ENCODE data around the gene PHRF1.

Gene PHRF1, protein sequence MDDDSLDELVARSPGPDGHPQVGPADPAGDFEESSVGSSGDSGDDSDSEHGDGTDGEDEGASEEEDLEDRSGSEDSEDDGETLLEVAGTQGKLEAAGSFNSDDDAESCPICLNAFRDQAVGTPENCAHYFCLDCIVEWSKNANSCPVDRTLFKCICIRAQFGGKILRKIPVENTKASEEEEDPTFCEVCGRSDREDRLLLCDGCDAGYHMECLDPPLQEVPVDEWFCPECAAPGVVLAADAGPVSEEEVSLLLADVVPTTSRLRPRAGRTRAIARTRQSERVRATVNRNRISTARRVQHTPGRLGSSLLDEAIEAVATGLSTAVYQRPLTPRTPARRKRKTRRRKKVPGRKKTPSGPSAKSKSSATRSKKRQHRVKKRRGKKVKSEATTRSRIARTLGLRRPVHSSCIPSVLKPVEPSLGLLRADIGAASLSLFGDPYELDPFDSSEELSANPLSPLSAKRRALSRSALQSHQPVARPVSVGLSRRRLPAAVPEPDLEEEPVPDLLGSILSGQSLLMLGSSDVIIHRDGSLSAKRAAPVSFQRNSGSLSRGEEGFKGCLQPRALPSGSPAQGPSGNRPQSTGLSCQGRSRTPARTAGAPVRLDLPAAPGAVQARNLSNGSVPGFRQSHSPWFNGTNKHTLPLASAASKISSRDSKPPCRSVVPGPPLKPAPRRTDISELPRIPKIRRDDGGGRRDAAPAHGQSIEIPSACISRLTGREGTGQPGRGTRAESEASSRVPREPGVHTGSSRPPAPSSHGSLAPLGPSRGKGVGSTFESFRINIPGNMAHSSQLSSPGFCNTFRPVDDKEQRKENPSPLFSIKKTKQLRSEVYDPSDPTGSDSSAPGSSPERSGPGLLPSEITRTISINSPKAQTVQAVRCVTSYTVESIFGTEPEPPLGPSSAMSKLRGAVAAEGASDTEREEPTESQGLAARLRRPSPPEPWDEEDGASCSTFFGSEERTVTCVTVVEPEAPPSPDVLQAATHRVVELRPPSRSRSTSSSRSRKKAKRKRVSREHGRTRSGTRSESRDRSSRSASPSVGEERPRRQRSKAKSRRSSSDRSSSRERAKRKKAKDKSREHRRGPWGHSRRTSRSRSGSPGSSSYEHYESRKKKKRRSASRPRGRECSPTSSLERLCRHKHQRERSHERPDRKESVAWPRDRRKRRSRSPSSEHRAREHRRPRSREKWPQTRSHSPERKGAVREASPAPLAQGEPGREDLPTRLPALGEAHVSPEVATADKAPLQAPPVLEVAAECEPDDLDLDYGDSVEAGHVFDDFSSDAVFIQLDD (N-terminal part only)

DNA sequence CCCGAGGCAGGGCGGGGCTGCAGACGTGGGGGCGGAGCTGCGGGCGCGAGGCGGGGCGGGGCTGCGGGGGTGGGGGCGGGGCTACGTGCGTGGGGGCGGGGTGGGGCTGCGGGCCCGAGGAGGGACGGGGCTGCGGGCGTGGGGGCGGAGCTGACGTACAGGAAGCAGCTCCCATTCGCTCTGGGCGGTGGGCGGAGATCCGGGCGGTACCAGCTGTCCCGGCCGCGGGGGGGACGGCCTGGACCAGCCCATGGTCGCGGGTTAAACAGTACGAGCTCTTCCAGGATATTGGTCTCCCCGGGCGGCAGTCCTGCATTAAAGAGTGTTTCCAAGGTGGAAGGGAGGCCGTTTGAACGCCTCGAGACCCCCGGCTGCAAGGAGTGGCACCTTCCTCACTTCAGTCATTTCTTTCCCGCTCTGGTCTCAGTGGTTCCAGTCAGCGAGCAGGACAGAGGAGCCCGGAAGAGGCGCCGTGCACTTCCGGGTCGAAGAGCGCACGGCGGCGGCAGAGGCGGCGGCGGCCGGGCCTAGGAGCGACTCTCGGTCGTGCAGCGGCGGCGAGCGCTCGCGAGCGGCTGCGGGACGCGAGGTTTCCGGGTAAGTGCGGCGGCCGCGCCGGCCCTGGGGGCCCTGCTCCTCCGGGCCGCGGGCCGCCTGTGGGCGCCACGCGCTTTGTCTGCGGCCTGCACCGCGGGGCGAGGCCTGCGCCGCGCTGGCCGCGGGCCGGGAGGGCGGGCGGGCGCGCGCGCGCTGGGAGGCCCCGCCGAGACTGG is at the start of gene PHRF1:
PHRF1 (plus strand) TSS at position 475 of the 773 bp plus-strand sequence. CDS start 5,043 bp downstream, outside the sequence.
- peak; percentile 94 for DNase-seq

DNA sequence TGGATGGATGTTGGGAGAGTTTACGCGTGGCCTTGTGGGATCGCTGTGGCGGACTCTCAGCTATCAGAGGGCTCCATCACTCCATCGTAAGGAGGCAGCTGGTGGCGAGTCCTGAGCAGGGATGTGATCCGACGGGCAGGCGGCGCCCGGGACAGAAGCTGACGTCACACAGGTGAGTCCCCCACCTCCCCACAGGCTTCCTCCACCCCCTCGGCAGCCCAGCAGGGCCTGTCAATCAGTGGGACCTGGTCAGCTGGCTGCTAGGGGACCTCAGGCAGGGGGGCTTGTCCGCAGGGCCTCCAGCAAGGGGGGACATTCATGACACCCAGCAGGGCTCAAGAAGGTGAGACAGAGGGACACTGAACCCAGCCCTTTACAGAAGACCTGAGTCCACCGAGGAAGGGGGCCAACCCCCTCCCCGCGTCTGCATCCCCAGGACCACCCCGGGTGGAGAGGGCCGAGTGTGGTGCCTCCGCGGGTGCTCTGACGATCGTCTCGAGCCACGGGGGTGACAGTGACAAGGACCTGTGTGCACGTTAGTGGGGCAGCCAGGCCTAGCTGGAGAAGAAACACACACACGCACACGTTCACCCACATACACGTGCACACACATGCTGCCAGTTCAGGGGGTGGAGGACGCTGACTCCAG is 48.0 kb upstream of the PHRF1 start:
- DNase-seq, result no peak

DNA sequence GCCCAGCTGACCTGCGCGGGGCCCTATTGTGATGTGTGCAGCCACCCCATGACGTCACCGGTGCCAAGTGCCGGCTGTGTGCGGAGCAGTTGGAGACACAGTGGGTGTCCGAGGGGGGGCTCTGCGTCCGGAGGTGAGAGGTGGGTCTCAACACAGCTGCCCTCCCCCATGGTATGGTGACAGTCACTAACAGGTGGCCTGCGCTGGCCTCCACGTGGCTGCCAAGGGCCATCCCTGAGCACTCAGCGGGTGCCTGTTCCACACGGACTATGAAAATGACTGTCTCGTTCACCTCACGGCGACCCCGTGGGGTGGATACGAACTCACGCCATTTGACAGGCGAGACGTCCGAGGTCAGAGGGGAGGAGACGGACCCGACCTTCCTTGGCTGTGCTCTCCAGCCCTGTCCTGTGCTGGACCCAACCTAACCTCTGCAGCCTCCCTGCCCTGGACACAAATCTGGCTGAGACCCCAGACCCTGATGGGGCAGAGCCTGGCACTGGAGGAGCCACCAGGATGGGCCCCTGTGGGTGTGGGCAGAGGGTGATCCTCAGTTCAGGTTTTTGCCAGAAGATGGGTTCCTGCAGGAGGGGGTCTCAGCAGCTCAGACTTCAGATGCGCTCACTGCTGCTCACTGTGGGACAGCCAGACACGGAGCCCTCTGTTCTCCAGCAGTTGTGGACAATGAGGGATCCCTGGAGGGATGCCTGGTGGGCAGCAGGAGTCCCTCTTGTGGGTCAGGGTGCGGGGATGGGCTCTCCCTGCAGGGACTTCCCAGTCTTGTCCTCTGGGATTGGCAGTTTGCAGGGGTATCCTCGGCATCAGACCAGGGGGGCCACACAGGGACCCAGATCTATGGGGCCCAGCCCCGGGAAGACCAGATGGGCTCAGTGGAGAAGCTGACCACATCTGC is 47.2 kb upstream of the PHRF1 start:
- DNase-seq, result no peak

DNA sequence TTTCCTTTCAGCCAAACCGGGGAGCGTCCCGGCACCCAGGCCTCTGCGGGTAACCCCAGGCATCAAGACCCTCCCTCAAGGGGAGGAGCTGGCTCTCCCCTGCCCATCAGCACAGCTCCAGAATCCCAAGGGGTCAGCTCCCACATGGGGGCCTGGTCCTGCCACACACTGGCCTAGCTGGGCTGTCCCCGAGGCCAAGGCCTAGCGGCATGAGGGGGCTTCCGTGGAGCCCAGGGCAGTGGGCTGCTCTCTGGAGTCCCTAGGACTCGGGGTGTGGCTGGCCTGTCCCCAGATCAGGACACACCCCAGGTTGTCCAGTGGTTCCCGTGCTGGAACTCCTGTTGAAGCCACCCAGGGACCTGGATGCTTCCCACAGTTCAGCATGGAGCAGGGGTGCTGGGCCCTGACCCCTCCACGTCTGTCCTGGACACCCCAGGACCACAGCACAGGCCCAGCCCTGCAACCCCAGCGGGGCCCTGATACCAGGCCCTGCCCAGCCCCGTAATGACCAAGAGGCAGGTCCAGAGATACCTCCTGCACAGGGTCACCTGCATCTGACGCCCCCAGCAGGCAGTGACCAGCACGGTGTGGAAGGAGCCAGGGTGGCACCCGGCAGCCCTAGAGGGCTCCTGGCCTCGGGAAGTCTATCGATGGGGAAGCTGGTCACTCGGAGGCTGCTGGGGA is 46.4 kb upstream of the PHRF1 start:
- no peak for DNase-seq

DNA sequence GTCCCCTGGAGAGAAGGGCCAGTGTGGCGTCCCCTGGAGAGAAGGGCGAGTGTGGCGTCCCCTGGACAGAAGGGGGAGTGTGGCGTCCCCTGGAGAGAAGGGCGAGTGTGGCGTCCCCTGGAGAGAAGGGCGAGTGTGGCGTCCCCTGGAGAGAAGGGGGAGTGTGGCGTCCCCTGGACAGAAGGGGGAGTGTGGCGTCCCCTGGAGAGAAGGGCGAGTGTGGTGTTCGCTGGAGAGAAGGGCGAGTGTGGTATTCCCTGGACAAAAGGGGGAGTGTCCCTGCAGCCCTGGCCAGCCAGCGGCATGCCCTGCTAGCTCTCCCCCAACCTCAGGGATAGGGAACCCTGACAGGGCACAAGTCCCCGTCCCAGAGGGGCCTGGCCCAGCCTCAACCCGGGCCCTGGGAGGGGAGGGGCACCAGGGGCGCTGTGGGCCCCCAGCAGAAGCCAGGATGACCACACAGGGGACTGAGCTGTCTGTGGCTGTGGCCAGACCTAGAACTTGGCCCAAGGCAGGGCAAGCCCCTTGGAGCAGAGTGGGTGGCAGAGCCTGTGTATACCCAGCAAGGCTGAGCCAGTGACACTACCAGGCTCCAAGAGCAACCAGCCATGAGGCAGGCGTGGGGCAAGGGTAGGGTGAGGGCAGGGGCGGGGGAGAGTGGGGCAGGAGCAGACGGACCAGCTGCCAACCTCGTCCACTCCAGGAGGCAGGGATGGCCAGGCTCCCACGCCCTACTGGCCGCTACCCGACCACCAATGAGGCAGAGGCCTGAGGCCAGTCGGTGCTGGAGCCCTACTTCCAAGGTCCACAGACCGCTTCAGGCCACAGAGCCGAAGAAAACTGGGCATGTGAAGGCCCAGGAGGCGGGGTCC is 45.1 kb upstream of the PHRF1 start:
- no peak for DNase-seq

DNA sequence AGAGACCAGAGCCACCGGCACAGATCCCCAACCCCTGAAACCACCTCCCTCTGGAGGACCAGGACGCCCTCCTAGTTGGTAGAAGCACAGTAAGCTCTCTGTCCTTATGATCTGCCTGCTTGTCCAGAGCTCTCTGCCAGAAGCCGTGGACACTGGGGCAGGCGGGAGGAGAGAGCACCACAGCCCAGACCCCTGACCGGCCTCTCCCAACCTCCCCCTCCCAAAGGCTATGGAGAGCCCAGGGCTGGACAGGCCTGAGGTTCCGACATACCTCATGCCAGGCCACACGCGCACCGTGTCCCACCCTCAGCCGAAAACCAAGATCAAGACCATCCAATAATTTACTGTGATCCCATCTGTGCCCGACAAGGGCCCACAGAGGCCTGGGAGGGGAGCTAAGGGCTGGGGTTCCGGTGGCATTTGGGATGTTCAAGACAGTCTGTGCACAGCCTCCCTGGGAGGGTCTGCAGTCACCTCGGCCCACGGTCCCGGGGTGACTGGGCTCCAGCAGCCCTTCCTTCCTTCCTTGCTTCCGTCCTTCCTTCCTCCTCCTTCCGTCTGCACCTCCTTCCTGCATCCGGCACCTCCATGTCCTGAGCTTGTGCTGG is 44.2 kb upstream of the PHRF1 start:
- no peak for DNase-seq

DNA sequence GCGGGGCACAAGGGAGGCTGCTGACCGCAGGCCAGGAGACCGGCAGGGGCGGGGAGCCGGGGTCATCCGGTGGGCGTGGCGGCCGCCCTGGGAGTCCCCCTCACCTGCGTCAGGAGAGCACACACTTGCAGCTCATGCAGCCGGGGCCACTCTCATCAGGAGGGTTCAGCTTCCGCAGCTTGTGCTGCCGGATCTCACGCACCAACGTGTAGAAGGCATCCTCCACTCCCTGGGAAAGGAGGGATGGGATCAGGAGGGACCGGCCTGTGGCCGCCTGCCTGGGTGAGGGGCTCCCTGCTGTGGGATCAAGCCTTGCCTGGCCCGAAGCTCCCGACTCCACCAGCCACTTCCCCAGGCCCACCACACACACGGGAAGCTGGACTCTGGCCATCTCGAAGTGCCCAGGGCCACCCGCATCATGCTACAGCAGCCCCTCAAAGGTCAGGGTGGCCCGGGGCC is 43.7 kb upstream of the PHRF1 start:
- DNase-seq, result no peak

DNA sequence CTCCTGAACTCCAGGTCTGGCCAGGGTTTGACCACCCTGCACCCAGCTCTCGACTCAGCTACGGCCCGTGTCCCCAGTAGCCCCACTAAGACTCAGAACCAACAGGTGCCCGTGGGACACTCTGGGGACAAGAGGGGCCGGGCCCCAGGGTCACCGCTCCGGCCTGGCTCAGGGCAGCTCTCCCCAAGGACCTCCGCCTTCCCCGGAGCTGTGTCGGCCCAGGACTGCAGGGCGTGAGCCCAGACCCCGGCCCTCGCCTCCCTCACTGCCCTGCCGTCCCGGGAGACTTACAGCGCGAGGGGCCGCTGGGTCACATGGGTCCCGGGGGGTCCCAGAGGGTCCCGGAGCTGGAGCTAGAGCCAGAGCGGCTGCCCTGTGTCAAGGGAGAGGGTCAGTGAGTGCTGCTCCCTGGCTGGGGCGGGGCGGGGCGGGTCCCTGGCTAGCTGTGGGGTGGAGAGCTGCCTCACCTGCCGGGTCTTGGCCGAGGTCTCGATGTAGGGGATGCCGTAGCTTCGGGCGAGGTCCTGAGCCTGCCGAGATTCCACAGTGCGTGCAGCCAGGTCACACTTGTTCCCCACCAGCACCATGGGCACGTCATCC is 43.2 kb upstream of the PHRF1 start:
- DNase-seq, result no peak

DNA sequence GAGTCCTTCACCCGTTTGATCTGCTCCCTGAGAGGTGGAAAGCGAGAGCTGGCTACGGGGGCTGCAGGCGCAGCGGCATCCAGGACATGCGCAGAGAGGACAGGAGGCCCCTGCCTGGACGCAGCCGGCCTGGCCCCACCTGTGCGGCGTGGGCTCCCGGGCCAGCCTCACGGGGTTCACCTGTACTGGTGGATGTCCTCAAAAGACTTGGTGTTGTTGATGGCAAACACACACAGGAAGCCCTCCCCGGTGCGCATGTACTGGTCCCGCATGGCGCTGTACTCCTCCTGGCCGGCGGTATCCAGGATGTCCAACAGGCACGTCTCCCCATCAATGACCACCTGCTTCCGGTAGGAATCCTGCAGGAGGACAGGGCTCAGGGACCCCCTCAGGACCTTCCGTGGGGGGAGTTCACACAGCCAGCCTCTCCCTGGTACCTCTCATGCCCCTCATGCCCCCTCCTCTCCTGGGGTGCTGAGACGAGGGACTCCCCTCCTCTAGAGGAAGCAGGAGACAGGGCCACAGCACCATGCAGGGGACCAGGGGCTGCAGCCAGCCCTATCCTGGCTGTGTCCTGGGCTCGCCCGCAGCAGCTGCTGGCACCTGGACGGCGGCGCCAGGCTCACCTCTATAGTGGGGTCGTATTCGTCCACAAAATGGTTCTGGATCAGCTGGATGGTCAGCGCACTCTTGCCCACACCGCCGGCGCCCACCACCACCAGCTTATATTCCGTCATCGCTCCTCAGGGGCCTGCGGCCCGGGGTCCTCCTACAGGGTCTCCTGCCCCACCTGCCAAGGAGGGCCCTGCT is 42.5 kb upstream of the PHRF1 start:
- no peak for DNase-seq

DNA sequence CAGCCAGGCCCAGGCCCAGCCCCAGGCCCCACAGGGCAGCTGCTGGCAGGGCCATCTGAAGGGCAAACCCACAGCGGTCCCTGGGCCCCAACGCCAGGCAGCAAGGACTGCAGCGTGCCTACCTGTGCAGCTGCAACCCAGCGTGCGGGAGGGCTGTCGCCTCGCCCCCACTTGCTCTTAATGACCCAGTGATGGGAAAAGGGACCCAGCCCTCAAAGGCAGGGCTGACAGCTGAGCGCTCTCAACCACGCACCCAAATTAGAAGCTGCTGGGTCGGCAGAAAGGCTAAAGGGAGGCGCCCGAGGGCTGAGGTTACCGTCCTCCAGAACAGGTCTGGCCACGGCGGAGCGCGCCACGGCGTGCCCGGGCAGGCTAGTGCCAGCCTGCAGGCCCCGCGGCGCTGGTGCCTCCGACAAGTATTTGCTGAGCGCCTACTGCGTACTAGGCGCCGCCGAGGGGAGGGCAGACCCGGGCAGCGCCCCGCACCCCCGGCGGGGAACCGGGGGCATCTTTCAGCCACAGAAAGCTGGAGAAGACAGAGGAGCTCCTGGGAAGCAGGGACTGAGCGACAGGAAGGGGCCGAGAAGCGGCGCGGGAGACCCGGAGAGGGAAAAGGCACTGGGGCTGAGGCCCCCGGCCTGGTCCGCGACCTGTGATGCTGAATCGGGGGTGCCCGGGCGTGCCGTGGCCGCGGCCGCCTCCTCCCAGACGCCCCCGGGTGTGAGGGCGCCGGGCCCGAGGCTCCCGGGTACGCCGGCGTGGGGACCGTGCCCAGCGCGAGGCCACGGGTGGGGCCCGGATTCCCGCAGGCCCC is 41.7 kb upstream of the PHRF1 start:
- DNase-seq, result peak; percentile 13

DNA sequence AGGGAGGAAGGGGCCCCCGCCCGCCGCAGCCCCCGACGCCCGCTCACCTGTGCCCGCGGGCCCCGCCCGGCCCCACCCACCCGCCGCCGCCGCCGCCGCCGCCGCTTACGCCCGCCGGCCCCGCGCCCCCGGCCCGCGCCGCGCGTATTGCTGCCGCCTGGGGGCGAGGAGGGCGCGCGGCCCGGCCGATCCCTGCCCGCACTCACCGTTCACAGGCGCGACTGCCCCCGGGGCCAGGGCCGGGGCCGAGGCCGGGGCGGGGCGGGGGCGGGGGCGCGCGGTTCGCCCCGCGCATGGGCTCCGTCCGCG is 41.1 kb upstream of the PHRF1 start:
- no peak for DNase-seq

DNA sequence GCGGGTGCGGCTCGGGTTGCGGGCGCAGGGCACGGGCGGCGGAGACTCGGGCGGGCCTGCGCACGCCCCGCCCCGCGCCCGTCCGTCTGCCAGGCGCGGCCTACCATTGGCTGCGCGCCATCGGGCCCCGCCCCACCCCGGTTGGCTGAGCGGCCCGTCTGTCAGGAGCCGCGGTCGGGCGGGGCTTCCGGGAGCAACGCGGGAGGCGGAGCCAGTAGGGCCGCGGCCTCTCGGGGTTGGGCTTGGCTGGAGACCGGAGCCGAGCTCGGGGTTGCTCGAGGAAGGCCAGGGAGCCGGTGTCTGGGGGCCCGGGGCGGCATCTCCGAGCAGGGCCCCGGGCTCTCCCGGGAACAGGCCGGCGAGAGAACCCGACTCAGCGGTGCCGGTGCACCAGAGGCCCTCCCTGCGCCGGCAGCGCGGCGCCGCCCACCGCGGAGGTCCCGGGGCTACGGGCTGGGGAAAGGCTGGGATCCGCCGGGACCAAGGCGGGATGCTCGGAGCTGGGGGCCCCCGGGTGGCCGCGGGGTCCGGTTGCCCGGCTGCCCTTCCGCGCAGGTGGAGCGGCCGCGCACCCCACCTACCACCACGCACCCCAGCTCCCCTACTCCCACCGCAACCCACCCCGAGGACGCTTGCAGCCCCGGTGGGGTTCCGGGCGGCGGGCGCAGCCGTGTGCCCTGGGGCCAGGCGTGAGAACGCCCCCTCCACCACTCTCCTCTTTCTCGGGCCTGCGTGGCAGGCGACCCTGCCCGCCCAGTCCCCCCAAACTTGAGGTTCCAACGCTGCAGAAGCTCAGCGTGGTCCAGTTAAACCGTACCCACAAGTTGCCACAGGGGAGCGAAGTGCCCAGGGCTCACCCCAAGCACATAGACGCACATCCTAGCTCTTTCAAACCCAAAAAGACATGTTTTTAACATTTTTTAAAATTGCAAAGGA is 40.5 kb upstream of the PHRF1 start, which contains the start of gene HRAS:
HRAS (minus strand) TSS at position 58 of the 936 bp plus-strand sequence.
- peak; percentile 93 for DNase-seq

DNA sequence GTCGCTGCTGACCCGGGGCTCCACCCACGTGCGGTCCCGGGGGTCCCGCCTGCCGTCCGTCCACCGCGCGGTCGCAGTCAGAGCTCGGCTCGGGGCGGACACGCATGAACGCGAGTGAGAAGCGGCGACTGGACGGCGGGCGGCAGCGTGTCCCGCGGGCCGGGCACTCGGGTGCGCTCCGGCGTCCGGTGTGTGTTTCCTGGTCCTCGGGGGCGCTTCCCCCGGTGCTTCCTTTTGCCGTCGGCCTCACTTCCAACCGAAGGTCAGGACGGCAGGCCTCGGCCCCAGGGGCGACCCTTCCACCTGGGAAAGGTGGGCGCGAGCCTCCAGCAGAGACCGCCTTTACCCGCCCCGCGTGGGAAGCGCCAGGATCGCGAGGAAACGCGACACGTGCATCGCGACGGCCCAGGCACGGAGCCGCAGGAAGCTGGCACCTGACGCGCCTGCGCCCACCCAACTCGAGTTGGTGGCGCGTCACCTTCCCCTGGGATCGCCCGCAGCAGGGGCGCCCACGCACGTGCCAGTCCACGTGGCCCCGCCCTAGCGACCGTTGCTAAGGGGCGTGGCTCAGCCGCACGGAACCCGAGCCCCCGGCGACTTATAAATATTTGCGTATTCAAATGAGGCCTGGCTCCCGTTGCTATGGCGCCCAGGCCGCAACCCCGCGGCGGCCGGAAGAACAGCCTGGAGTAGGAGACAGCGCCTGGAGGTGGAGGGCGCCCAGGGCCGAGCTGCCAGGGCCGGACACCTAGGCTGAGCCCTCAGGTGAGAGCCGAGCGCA is 39.2 kb upstream of the PHRF1 start, which contains the start of gene LRRC56:
LRRC56 (plus strand) TSS at position 687 of the 781 bp plus-strand sequence. CDS start 3,158 bp downstream, outside the sequence.
- DNase-seq, result peak; percentile 96

Measured in CD4-positive, alpha-beta T cell treated with Interleukin-4 for 4 hours (primary cell).